SU-DHL-6 (cell line): ENCODE results near the gene ANKRD34A.

Source experiments
- EZH2phosphoT487 ChIP-seq: fragments of 200-600 bp; sonication (generic), shearing (Covaris generic); conservative IDR thresholded peaks from 2 replicates; pipeline ENCODE4 v1.6.1; 2018; ENCODE audit warnings: mild to moderate bottlenecking, antibody characterized with exemption, low read length, moderate library complexity, mixed read lengths
- TF ChIP-seq, protein P1 (sequence below): fragments of 200-600 bp; sonication (generic); IDR thresholded peaks from one replicate; pipeline ENCODE4 v1.5.1; 2017; ENCODE audit warnings: antibody characterized with exemption, mild to moderate bottlenecking, low read length, moderate library complexity; ENCODE audit not compliant: insufficient read depth, poor library complexity, severe bottlenecking

DNA sequence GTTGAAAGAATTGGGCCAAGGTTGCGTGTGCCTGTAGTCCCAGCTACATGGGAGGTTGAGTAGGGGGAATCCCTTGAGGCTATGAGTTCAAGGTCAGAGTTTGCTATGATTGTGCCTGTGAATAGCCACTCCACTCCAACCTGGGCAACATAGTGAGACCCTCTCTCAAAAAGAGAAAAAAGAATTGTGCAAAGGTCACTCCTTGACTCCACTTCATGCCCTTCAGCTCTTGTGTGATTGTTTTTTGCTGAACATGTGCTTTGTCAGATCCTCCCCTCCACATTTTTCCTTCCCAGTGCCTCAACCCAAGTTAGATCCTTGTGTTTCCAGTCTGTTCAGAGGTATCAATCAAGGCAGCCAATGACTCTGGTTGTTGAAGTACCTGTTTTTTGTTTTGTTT, 23.6 kb upstream of the ANKRD34A start:
- TF ChIP-seq EZH2phosphoT487, result no peak
- TF ChIP-seq, protein P1, sequence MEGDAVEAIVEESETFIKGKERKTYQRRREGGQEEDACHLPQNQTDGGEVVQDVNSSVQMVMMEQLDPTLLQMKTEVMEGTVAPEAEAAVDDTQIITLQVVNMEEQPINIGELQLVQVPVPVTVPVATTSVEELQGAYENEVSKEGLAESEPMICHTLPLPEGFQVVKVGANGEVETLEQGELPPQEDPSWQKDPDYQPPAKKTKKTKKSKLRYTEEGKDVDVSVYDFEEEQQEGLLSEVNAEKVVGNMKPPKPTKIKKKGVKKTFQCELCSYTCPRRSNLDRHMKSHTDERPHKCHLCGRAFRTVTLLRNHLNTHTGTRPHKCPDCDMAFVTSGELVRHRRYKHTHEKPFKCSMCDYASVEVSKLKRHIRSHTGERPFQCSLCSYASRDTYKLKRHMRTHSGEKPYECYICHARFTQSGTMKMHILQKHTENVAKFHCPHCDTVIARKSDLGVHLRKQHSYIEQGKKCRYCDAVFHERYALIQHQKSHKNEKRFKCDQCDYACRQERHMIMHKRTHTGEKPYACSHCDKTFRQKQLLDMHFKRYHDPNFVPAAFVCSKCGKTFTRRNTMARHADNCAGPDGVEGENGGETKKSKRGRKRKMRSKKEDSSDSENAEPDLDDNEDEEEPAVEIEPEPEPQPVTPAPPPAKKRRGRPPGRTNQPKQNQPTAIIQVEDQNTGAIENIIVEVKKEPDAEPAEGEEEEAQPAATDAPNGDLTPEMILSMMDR, result no peak
